Natural killer cell (primary cell): Measurements from ENCODE around the gene ITGB2. TPM values are rescaled to one million over a fixed set of nuclear protein-coding genes. Genes with fewer than 3 reads are reported as not detected.
A peak's percentile ranks its signal among the peaks of the same experiment; 100 is the strongest.

Experiments used
- ATAC-seq, 3 donors: fragments of 150-1000 bp in 2 of 3; fragments of 200-7000 bp in 1 of 3; cut with Tn5 transposase; 1 replicate in 1 of 3; 2 replicates in 2 of 3; pipeline ENCODE4 v1.10.0; 2021; ENCODE audit warnings: mild to moderate bottlenecking in 2 of 3, moderate library complexity in 2 of 3
- DNase-seq, 2 donors: peaks; one replicate each; pipeline versions ENCODE4 v3.0.0 to v3.0.0-alpha.2; 2013 to 2021; ENCODE audit warnings: mixed read lengths in 1 of 2
- H3K27ac ChIP-seq: one replicate; pipeline ENCODE4 v1.5.1; 2013; ENCODE audit warnings: mild to moderate bottlenecking, low read length
- H3K27me3 ChIP-seq: one replicate; pipeline ENCODE4 v1.6.1; 2013; ENCODE audit warnings: low read length; ENCODE audit not compliant: control insufficient read depth, insufficient read depth
- H3K36me3 ChIP-seq: one replicate; pipeline ENCODE4 v1.6.1; 2013; ENCODE audit warnings: low read length; ENCODE audit not compliant: control insufficient read depth, insufficient read depth
- H3K4me1 ChIP-seq: one replicate; pipeline ENCODE4 v1.6.1; 2013; ENCODE audit warnings: low read length; ENCODE audit not compliant: control insufficient read depth, insufficient read depth
- H3K4me3 ChIP-seq: one replicate; pipeline ENCODE4 v1.5.1; 2013; ENCODE audit warnings: low read length
- H3K9me3 ChIP-seq: one replicate; pipeline ENCODE4 v1.6.1; 2013; ENCODE audit warnings: low read length; ENCODE audit not compliant: control insufficient read depth, insufficient read depth
- H3K27ac Mint-ChIP-seq, 2 donors: one replicate each; pipeline ENCODE4 v1.8.0; 2022; ENCODE audit warnings: mild to moderate bottlenecking in 2 of 2, mixed read lengths in 2 of 2, moderate library complexity in 1 of 2
- H3K27me3 Mint-ChIP-seq, 2 donors: one replicate each; pipeline ENCODE4 v1.8.0; 2022; ENCODE audit warnings: low read depth in 2 of 2, mixed read lengths in 2 of 2
- H3K36me3 Mint-ChIP-seq: one replicate; pipeline ENCODE4 v1.8.0; 2022; ENCODE audit warnings: mixed read lengths
- H3K4me1 Mint-ChIP-seq, 2 donors: one replicate each; pipeline ENCODE4 v1.8.0; 2022; ENCODE audit warnings: mixed read lengths in 2 of 2
- H3K4me3 Mint-ChIP-seq: one replicate; pipeline ENCODE4 v1.8.0; 2022; ENCODE audit warnings: mild to moderate bottlenecking, moderate library complexity, mixed read lengths
- H3K9me3 Mint-ChIP-seq, 2 donors: one replicate each; pipeline ENCODE4 v1.8.0; 2022; ENCODE audit warnings: mixed read lengths in 2 of 2
- WGBS: methylation state at CpG from one replicate; pipeline ENCODE4 v1.1.7; 2013; ENCODE audit warnings: missing lambda C conversion rate; ENCODE audit not compliant: insufficient coverage; 5-methylcytosine and 5-hydroxymethylcytosine counted together
- intact Hi-C: fragments of 100-400 bp; cut with micrococcal nuclease; formaldehyde crosslinking; loops from one replicate; pipeline ENCODE4 v1.14.2; 2022
- total RNA-seq, 4 donors: library from RNA; stranded (reverse); fragments of 120-200 nt in 1 of 4; gene quantifications; one replicate each; pipeline versions ENCODE4 v1.2.3 to v1.2.4, GENCODE V29; 2013 to 2022
- TF ChIP-seq, protein P1 (sequence below): fragments of 200-600 bp; IDR thresholded peaks from one replicate; pipeline ENCODE4 v1.8.0; 2022; ENCODE audit warnings: antibody characterized with exemption

The ITGB2 gene
- total RNA-seq, 3 donors from 2014 or later (not counting 1 experiment from before 2014, with no cell fraction given): 1,223 to 1,393 (median 1,250) TPM

GRCh38 chr21:44862869-44863685 lies 57.6 kb downstream of the ITGB2 start:
- H3K9me3 Mint-ChIP-seq: no peaks in the 10 kb centered on the region
- Histone ChIP-seq H3K4me3 (no peak overlapping the region), H3K27ac (no peak overlapping the region), H3K36me3 (peaks cover 36% of the 10 kb centered on the region), H3K9me3 (no peaks in the 10 kb centered on the region), H3K27me3 (no peaks in the 10 kb centered on the region), H3K4me1 (peaks cover 35% of the 10 kb centered on the region)
- TF ChIP-seq, protein P1, sequence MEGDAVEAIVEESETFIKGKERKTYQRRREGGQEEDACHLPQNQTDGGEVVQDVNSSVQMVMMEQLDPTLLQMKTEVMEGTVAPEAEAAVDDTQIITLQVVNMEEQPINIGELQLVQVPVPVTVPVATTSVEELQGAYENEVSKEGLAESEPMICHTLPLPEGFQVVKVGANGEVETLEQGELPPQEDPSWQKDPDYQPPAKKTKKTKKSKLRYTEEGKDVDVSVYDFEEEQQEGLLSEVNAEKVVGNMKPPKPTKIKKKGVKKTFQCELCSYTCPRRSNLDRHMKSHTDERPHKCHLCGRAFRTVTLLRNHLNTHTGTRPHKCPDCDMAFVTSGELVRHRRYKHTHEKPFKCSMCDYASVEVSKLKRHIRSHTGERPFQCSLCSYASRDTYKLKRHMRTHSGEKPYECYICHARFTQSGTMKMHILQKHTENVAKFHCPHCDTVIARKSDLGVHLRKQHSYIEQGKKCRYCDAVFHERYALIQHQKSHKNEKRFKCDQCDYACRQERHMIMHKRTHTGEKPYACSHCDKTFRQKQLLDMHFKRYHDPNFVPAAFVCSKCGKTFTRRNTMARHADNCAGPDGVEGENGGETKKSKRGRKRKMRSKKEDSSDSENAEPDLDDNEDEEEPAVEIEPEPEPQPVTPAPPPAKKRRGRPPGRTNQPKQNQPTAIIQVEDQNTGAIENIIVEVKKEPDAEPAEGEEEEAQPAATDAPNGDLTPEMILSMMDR: no peak
- no peak overlapping the region for H3K4me3 Mint-ChIP-seq
- 93% methylated on average over 25 of the region's 25 CpGs for WGBS
- H3K36me3 Mint-ChIP-seq: no peaks in the 10 kb centered on the region
- H3K27me3 Mint-ChIP-seq: no peaks in the 10 kb centered on the region
- intact Hi-C loops: no loop called here
- peak overlapping the region in 1 of 2 donors; percentile 69 for H3K27ac Mint-ChIP-seq
- H3K4me1 Mint-ChIP-seq: peaks cover 52 to 69% of the 10 kb centered on the region in 2 donors
- ATAC-seq (no peak), DNase-seq (no peak)

DNA sequence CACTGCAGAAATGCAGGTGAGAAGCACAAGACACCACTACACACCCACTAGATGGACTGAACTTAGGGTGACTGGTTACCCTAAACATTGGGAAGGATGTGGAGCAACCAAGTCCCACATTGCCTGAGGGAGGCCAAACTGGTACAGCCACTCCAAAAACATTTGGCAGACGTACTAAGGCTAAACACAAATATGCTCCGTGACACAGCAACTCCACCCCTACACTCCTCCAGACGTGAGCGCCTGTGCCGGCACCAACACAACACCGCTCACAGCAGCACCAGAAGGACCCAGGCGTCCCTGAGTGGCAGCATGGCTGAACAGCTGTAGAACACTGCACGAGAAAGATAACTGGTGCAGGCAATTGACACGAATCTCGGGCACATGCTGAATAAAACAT lies 61.9 kb downstream of the ITGB2 start:
- Mint-ChIP-seq H3K4me1 (peaks cover 37 to 55% of the 10 kb centered on the region in 2 donors), H3K4me3 (no peak overlapping the region), H3K27me3 (no peaks in the 10 kb centered on the region), H3K36me3 (no peaks in the 10 kb centered on the region), H3K27ac (no peak overlapping the region), H3K9me3 (no peaks in the 10 kb centered on the region)
- WGBS: 93% methylated on average over 10 of the region's 10 CpGs
- Histone ChIP-seq H3K4me1 (peaks cover 19% of the 10 kb centered on the region), H3K27me3 (no peaks in the 10 kb centered on the region), H3K27ac (no peak overlapping the region), H3K36me3 (peaks cover 60% of the 10 kb centered on the region), H3K9me3 (no peaks in the 10 kb centered on the region), H3K4me3 (no peak overlapping the region)
- TF ChIP-seq, protein P1: no peak
- DNase-seq (no peak), ATAC-seq (no peak)
- intact Hi-C loops: no loop called here

DNA sequence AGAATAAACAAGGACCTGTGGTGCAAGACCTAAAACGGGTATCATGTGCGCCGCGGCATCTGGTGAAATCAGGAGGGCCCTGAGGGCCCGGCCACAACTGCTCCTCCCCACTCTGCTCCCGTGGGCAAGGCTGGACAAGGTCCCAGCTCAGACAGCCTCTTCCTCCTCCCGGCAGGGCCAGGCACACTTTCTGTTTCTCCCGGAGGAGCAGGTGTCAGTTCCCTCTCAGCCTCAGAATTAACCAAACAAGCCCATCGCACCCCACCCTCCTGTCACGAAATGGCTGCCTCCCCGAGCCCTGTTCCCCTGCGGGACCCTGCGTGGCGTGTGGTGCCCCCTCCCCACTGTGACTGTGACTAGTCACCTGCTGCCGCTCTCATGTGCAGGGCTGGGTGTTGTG lies 62.4 kb downstream of the ITGB2 start:
- Histone ChIP-seq H3K4me1 (peaks cover 24% of the 10 kb centered on the region), H3K27me3 (no peaks in the 10 kb centered on the region), H3K27ac (no peak overlapping the region), H3K36me3 (peaks cover 60% of the 10 kb centered on the region), H3K9me3 (no peaks in the 10 kb centered on the region), H3K4me3 (no peak overlapping the region)
- Mint-ChIP-seq H3K4me1 (peaks cover 37 to 55% of the 10 kb centered on the region in 2 donors), H3K4me3 (no peak overlapping the region), H3K9me3 (no peaks in the 10 kb centered on the region), H3K27me3 (no peaks in the 10 kb centered on the region), H3K27ac (no peak overlapping the region), H3K36me3 (no peaks in the 10 kb centered on the region)
- intact Hi-C loops: no loop called here
- no peak for ATAC-seq
- 90% methylated on average over 15 of the region's 15 CpGs for WGBS
- DNase-seq: no peak
- TF ChIP-seq, protein P1: no peak
